ENCODE data around the gene ZACN.

Gene ZACN

DNA sequence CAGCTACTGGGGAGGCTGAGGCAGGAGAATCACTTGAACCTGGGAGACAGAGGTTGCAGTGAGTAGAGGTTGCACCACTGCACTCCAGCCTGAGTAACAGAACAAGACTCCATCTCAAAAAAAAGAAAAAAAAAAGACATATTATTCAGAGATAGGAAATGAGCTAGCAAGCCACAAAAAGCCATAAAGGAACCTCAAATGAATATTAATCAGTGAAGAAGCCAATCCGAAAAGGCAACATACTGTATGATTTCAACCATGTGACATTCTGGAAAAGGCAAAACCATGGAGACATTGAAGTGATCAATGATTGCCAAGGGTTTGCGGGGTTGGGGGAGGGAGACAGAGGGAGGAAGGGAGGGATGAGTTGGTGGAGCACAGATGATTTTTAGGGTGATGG is 33.0 kb downstream of the ZACN start:
- H3K4me3 ChIP-seq (ENCODE audit: low read length): no peak overlapping the region
- peak; percentile 25 for DNase-seq (ENCODE audit: low read depth)
- TF ChIP-seq, protein P1, sequence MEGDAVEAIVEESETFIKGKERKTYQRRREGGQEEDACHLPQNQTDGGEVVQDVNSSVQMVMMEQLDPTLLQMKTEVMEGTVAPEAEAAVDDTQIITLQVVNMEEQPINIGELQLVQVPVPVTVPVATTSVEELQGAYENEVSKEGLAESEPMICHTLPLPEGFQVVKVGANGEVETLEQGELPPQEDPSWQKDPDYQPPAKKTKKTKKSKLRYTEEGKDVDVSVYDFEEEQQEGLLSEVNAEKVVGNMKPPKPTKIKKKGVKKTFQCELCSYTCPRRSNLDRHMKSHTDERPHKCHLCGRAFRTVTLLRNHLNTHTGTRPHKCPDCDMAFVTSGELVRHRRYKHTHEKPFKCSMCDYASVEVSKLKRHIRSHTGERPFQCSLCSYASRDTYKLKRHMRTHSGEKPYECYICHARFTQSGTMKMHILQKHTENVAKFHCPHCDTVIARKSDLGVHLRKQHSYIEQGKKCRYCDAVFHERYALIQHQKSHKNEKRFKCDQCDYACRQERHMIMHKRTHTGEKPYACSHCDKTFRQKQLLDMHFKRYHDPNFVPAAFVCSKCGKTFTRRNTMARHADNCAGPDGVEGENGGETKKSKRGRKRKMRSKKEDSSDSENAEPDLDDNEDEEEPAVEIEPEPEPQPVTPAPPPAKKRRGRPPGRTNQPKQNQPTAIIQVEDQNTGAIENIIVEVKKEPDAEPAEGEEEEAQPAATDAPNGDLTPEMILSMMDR (conservative IDR thresholded peaks at IDR 0.05; ENCODE audit: low read length): no peak

DNA sequence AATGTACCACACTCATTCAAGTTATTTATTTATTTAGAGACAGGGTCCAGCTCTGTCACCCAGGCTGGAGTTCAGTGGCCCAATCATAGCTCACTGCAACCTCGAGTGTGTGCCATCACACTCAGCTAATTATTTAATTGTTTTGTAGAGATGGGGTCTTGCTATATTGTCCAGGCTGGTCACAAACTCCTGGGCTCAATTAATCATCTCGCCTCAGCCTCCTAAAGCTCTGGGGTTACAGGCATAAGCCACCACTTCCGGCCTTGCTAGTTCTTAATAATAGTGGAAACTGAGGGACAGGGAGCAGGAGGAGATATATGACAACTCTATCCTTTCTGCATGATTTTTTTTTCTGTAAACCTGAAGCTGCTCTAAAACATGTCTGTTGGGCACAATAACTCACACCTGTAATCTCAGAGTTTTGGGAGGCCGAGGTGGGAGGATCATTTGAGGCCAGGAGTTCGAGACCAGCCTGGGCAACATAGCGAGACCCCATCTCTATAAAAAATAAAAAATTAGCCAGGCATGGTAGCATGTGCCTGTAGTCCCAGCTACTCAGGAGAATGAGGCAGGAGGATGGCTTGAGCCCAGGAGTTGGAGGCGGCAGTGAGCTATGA is 36.3 kb downstream of the ZACN start:
- no peak overlapping the region for H3K4me3 ChIP-seq (ENCODE audit: low read length)
- no peak for DNase-seq (ENCODE audit: low read depth)
- TF ChIP-seq, protein P1 (conservative IDR thresholded peaks at IDR 0.05; ENCODE audit: low read length): no peak

DNA sequence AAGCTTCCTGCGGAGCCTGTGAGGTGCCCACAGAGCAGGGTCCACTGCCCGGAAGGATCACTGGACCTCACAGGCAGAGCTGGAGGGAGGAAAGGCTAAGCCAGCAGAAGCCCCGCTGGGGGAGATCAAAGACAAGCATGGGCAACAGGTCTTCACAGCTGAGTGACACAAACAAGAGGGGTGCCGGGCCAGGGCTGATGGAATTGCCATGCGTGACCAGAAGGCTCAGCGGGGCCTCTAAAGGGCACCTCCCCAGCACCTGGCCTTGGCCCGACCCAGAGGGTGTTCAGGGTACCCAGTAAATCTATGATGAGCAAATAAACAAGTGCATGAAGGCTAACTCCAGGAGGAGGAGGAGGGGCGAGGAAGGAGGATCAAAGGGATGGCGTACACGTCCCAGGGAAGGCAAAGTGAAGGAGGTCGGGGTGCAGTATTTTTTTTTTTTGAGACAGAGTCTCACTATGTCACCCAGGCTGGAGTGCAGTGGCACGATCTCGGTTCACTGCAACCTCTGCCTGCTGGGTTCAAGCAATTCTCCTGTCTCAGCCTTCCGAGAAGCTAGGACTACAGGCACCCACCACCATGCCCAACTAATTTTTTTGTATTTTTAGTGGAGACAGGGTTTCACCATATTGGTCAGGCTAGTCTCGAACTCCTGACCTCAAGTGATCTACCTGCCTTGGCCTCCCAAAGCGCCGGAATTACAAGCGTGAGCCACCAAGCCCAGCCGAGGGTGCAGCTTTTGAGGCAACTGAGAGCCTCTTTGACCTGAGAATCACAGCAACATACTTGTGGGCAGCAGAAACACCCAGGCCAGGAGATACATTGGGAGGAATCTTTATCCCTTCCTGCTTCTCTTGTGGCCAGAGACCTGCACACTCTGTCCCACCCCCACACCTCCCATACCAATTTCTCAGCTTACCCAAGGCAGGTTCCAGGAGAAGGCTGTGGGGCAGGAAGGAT is 40.7 kb downstream of the ZACN start:
- TF ChIP-seq, protein P1 (conservative IDR thresholded peaks at IDR 0.05; ENCODE audit: low read length): no peak
- H3K4me3 ChIP-seq (ENCODE audit: low read length): no peak overlapping the region
- no peak for DNase-seq (ENCODE audit: low read depth)

DNA sequence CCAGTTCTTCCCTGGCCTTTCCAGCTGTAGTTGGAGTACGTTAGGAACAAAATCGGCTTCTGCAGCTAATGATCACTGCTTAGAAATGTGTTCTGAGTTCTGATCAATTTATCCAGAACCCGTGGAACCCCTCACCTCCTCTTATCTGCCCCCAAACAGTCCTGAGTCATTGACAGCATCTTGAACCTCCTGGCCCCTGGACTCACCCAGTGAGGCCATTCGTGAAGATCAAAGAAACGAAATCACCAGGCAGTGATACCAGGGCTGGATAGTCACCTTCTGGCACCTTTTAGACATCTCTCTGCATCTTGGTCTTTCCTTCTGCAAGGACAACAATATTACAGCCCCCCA is 41.7 kb downstream of the ZACN start:
- no peak for DNase-seq (ENCODE audit: low read depth)
- TF ChIP-seq, protein P1 (conservative IDR thresholded peaks at IDR 0.05; ENCODE audit: low read length): no peak; the same call in 1 of the 2 replicates
- H3K4me3 ChIP-seq (ENCODE audit: low read length): no peak overlapping the region

DNA sequence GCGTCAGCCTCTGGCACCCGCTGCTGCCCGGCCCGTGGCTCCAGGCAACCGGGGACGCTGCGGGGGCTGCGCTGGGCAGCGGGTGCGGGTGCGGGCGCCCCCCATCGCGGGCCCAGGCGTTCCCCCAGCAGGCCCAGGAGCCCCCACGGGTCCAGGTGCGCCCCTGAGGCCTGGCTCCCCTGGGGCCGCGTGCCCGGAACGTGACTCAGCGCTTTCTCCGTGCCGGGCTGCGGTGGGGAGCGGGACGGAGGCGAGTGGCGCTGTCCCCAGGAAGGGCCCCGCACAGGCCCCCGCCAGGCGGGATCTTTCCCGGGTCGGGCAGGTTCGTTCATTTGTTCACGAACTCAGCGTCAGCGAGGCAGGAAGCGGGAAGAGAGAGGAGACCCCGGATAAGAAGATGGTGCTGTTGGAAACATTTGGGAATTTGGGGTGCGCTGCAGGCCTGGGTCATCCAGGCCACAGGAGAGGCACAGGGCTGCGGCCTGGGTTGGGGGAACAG is 43.0 kb downstream of the ZACN start:
- peak; percentile 9 for DNase-seq (ENCODE audit: low read depth)
- peak overlapping the region; percentile 38 for H3K4me3 ChIP-seq (ENCODE audit: low read length)
- TF ChIP-seq, protein P1 (conservative IDR thresholded peaks at IDR 0.05; ENCODE audit: low read length): no peak

DNA sequence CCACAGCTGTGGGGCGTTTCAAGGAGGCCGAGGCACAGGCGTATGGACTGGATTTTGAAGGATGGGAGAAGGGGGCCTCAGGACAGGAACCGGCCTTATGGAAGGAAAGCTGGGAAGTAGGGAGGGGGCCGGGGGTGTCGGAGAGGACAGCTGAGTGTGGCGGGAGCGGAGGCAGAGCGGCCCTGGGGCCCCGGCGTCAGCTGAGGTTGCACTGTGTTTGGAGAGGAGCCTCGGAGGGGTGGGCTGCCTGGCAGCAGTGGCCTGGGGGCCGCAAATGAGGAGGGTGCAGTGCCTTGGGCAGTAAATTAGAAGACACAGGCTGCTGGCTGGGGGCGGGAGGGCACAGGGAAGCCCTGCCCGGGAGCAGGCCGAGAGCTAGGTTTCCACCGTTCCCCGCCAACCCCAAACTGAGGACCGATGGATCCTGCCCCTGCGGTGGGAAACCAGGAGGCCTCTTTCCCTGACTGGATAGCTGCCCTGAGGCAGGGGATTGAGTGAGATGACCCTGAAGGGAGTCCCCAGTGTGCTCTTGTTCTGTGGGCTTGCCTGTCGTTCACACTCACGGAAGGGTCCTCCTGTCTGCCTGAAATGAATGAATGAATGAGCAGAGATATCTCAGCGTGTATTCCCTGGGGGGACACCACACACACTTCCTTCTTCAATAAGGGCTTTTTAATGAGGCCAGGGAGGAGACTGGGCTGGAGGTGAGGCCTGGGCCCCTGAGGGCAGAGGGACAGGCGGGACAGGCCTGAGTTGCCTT is 43.6 kb downstream of the ZACN start:
- no peak for DNase-seq (ENCODE audit: low read depth)
- TF ChIP-seq, protein P1 (conservative IDR thresholded peaks at IDR 0.05; ENCODE audit: low read length): no peak
- no peak overlapping the region for H3K4me3 ChIP-seq (ENCODE audit: low read length)

Measured in AG10803 (cell line).